ENCODE results near the gene CSMD2.

CSMD2 gene

GRCh38 chr1:33572387-33572786 lies 592.6 kb downstream of the CSMD2 start:
- no peak overlapping the region for H3K4me3 ChIP-seq (ENCODE audit: insufficient read depth, low read length, poor library complexity, severe bottlenecking)
- H3K9me3 ChIP-seq (ENCODE audit: insufficient read depth, low read length), result no peaks in the 10 kb centered on the region
- H3K9me2 ChIP-seq (replicated peaks; ENCODE audit: insufficient read depth, low read length), result no peaks in the 10 kb centered on the region
- H3K9ac ChIP-seq (ENCODE audit: low read length), result no peak overlapping the region
- H3K4me2 ChIP-seq (ENCODE audit: low read depth, low read length, poor library complexity, severe bottlenecking), result no peak overlapping the region
- TF ChIP-seq CTCF (IDR thresholded peaks at IDR 0.05; ENCODE audit: insufficient read depth, low read length, poor library complexity, severe bottlenecking) (no peak), EZH2phosphoT487 (conservative IDR thresholded peaks at IDR 0.05; ENCODE audit: low read length) (no peak)
- no peaks in the 10 kb centered on the region for H3K27me3 ChIP-seq (ENCODE audit: low read length)
- H4K20me1 ChIP-seq (ENCODE audit: low read depth, low read length), result no peaks in the 10 kb centered on the region
- no peaks in the 10 kb centered on the region for H3K79me2 ChIP-seq (ENCODE audit: insufficient read depth, low read length)
- H3K36me3 ChIP-seq (ENCODE audit: low read length), result no peaks in the 10 kb centered on the region
- no peak overlapping the region for H2AFZ ChIP-seq (ENCODE audit: low read depth, low read length, severe bottlenecking)
- H3K27ac ChIP-seq (ENCODE audit: low read depth, low read length), result no peak overlapping the region
- H3F3A ChIP-seq (ENCODE audit: insufficient read depth), result no peaks in the 10 kb centered on the region

GRCh38 chr1:33569331-33569730 lies 595.7 kb downstream of the CSMD2 start:
- Histone ChIP-seq H3F3A (ENCODE audit: insufficient read depth) (no peaks in the 10 kb centered on the region), H3K36me3 (ENCODE audit: low read length) (no peaks in the 10 kb centered on the region), H2AFZ (ENCODE audit: low read depth, low read length, severe bottlenecking) (no peak overlapping the region), H3K4me3 (ENCODE audit: insufficient read depth, low read length, poor library complexity, severe bottlenecking) (no peak overlapping the region), H3K9ac (ENCODE audit: low read length) (no peak overlapping the region), H3K27ac (ENCODE audit: low read depth, low read length) (no peak overlapping the region), H4K20me1 (ENCODE audit: low read depth, low read length) (no peaks in the 10 kb centered on the region), H3K79me2 (ENCODE audit: insufficient read depth, low read length) (no peaks in the 10 kb centered on the region), H3K27me3 (ENCODE audit: low read length) (0 out of 2 replicates have a peak, but pooled peaks cover 3% of the 10 kb centered on the region), H3K4me2 (ENCODE audit: low read depth, low read length, poor library complexity, severe bottlenecking) (no peak overlapping the region), H3K9me2 (replicated peaks; ENCODE audit: insufficient read depth, low read length) (no peaks in the 10 kb centered on the region), H3K9me3 (ENCODE audit: insufficient read depth, low read length) (no peaks in the 10 kb centered on the region)
- TF ChIP-seq EZH2phosphoT487 (conservative IDR thresholded peaks at IDR 0.05; ENCODE audit: low read length) (no peak), CTCF (IDR thresholded peaks at IDR 0.05; ENCODE audit: insufficient read depth, low read length, poor library complexity, severe bottlenecking) (no peak)

- H3K27me3 ChIP-seq (ENCODE audit: low read length), result 0 out of 2 replicates have a peak, but pooled peaks cover 3% of the 10 kb centered on the region
- no peak overlapping the region for H3K9ac ChIP-seq (ENCODE audit: low read length)
- TF ChIP-seq CTCF (IDR thresholded peaks at IDR 0.05; ENCODE audit: insufficient read depth, low read length, poor library complexity, severe bottlenecking) (no peak), EZH2phosphoT487 (conservative IDR thresholded peaks at IDR 0.05; ENCODE audit: low read length) (no peak)
These were observed 601.3 kb downstream of the CSMD2 start for GRCh38 chr1:33563699-33564098.

More at GRCh38 chr1:33563699-33564098, 601.3 kb downstream of the CSMD2 start:
- Histone ChIP-seq H3K9me2 (replicated peaks; ENCODE audit: insufficient read depth, low read length) (no peaks in the 10 kb centered on the region), H4K20me1 (ENCODE audit: low read depth, low read length) (no peaks in the 10 kb centered on the region), H3F3A (ENCODE audit: insufficient read depth) (no peaks in the 10 kb centered on the region), H3K36me3 (ENCODE audit: low read length) (no peaks in the 10 kb centered on the region), H3K9me3 (ENCODE audit: insufficient read depth, low read length) (no peaks in the 10 kb centered on the region), H3K27ac (ENCODE audit: low read depth, low read length) (no peak overlapping the region), H3K4me2 (ENCODE audit: low read depth, low read length, poor library complexity, severe bottlenecking) (no peak overlapping the region), H3K4me3 (ENCODE audit: insufficient read depth, low read length, poor library complexity, severe bottlenecking) (no peak overlapping the region), H3K79me2 (ENCODE audit: insufficient read depth, low read length) (no peaks in the 10 kb centered on the region), H2AFZ (ENCODE audit: low read depth, low read length, severe bottlenecking) (no peak overlapping the region)
